ENCODE data around the gene KRT1.

KRT1 gene

GRCh38 chr12:52680363-52680762 is at the start of gene KRT1:
TSS of gene KRT1 (minus strand) at chr12:52680407. CDS start at chr12:52680348, 59 bp downstream.
- DNase-seq (ENCODE audit: low spot score) = no peak
- Histone ChIP-seq H3K27ac (no peak within 1 kb of the TSS), H3K4me3 (no peak within 1 kb of the TSS)
- TF ChIP-seq CTCF (IDR thresholded peaks at IDR 0.05) = no peak

- DNase-seq (ENCODE audit: low spot score) = no peak
- H3K4me3 ChIP-seq = no peak overlapping the region
- no peak for TF ChIP-seq CTCF (IDR thresholded peaks at IDR 0.05)
- H3K27ac ChIP-seq = no peak overlapping the region
Measured at GRCh38 chr12:52729147-52729546, 48.9 kb upstream of the KRT1 start.

GRCh38 chr12:52728374-52728773 is 48.2 kb upstream of the KRT1 start:
- DNase-seq (ENCODE audit: low spot score) = no peak
- H3K27ac ChIP-seq = no peak overlapping the region
- no peak overlapping the region for H3K4me3 ChIP-seq
- TF ChIP-seq CTCF (IDR thresholded peaks at IDR 0.05) = no peak

GRCh38 chr12:52727037-52727436 is 46.8 kb upstream of the KRT1 start:
- DNase-seq (ENCODE audit: low spot score) = no peak
- Histone ChIP-seq H3K4me3 (no peak overlapping the region), H3K27ac (no peak overlapping the region)
- no peak for TF ChIP-seq CTCF (IDR thresholded peaks at IDR 0.05)

GRCh38 chr12:52726451-52726850 is 46.2 kb upstream of the KRT1 start:
- H3K27ac ChIP-seq = no peak overlapping the region
- no peak for TF ChIP-seq CTCF (IDR thresholded peaks at IDR 0.05)
- no peak overlapping the region for H3K4me3 ChIP-seq
- DNase-seq (ENCODE audit: low spot score) = no peak

GRCh38 chr12:52724384-52724783 is 44.2 kb upstream of the KRT1 start:
- H3K27ac ChIP-seq = no peak overlapping the region
- TF ChIP-seq CTCF (IDR thresholded peaks at IDR 0.05) = no peak
- no peak for DNase-seq (ENCODE audit: low spot score)
- H3K4me3 ChIP-seq = no peak overlapping the region

- DNase-seq (ENCODE audit: low spot score) = no peak
- Histone ChIP-seq H3K27ac (no peak overlapping the region), H3K4me3 (no peak overlapping the region)
- no peak for TF ChIP-seq CTCF (IDR thresholded peaks at IDR 0.05)
Measured at GRCh38 chr12:52722680-52723079, 42.5 kb upstream of the KRT1 start.

Measured in coronary artery (tissue), 2 donors.